ENCODE data around the gene CA5A. TPM values are rescaled to one million over a fixed set of nuclear protein-coding genes. Genes with fewer than 3 reads are reported as not detected.

Gene CA5A
- total and polyA plus RNA-seq, 9 of the 15 experiments (the other 6 are each of a cell fraction or from before 2014, with no cell fraction given): not detected

DNA sequence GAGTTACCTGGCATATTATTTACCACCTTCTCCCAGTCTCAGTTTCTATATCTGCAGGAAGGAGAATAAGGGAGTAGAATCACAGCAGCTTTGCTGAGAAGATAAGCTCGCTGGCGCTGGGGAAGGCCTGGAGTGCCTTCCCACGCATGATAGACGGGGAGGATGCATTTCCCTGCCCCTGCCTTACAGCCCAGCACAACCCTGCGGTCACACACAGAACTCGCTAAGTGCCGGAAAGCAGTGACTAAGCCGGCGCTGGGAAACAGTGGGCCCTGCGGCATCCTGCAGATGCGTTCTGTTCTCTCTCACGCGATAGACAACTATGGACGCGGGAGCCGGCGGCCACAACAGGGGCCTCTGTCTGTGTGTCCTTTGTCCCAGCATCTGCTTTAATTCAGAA, 4.8 kb downstream of the CA5A start (continued):
- TF ChIP-seq HES1 (IDR thresholded peaks at IDR 0.05; ENCODE audit: low read depth): peak; percentile 65; the same call in 1 of the 2 replicates
- TF ChIP-seq MYC (IDR thresholded peaks at IDR 0.05; ENCODE audit: low read depth, low read length): 0 out of 2 replicates have a peak, but pooled peaks have one; percentile 31
- TF ChIP-seq MYC (CRISPR knock-in tag; IDR thresholded peaks at IDR 0.05; ENCODE audit: borderline replicate concordance, low read depth): no peak
- TF ChIP-seq ZKSCAN1 (IDR thresholded peaks at IDR 0.05; ENCODE audit: low read depth, low read length): no peak
- TF ChIP-seq, protein P1, sequence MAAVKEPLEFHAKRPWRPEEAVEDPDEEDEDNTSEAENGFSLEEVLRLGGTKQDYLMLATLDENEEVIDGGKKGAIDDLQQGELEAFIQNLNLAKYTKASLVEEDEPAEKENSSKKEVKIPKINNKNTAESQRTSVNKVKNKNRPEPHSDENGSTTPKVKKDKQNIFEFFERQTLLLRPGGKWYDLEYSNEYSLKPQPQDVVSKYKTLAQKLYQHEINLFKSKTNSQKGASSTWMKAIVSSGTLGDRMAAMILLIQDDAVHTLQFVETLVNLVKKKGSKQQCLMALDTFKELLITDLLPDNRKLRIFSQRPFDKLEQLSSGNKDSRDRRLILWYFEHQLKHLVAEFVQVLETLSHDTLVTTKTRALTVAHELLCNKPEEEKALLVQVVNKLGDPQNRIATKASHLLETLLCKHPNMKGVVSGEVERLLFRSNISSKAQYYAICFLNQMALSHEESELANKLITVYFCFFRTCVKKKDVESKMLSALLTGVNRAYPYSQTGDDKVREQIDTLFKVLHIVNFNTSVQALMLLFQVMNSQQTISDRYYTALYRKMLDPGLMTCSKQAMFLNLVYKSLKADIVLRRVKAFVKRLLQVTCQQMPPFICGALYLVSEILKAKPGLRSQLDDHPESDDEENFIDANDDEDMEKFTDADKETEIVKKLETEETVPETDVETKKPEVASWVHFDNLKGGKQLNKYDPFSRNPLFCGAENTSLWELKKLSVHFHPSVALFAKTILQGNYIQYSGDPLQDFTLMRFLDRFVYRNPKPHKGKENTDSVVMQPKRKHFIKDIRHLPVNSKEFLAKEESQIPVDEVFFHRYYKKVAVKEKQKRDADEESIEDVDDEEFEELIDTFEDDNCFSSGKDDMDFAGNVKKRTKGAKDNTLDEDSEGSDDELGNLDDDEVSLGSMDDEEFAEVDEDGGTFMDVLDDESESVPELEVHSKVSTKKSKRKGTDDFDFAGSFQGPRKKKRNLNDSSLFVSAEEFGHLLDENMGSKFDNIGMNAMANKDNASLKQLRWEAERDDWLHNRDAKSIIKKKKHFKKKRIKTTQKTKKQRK (IDR thresholded peaks at IDR 0.05; ENCODE audit: borderline replicate concordance, low read depth, low read length): no peak
- no peak for TF ChIP-seq MYBL2 (IDR thresholded peaks at IDR 0.05; ENCODE audit: low read depth)
- TF ChIP-seq MYBL2 (CRISPR knock-in tag; IDR thresholded peaks at IDR 0.05; ENCODE audit: borderline replicate concordance): no peak
- no peak for TF ChIP-seq ZNF41 (CRISPR knock-in tag; conservative IDR thresholded peaks at IDR 0.05)
- no peak for TF ChIP-seq LEF1 (IDR thresholded peaks at IDR 0.05)
- TF ChIP-seq, protein P2, sequence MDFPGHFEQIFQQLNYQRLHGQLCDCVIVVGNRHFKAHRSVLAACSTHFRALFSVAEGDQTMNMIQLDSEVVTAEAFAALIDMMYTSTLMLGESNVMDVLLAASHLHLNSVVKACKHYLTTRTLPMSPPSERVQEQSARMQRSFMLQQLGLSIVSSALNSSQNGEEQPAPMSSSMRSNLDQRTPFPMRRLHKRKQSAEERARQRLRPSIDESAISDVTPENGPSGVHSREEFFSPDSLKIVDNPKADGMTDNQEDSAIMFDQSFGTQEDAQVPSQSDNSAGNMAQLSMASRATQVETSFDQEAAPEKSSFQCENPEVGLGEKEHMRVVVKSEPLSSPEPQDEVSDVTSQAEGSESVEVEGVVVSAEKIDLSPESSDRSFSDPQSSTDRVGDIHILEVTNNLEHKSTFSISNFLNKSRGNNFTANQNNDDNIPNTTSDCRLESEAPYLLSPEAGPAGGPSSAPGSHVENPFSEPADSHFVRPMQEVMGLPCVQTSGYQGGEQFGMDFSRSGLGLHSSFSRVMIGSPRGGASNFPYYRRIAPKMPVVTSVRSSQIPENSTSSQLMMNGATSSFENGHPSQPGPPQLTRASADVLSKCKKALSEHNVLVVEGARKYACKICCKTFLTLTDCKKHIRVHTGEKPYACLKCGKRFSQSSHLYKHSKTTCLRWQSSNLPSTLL (IDR thresholded peaks at IDR 0.05): no peak
- TF ChIP-seq RBM22 (IDR thresholded peaks at IDR 0.05; ENCODE audit: low read depth, low read length, poor library complexity, severe bottlenecking): no peak
- peak; percentile 54; the same call in 1 of the 2 replicates for TF ChIP-seq TEAD4 (IDR thresholded peaks at IDR 0.05; ENCODE audit: low read length)
- TF ChIP-seq TEAD4 (CRISPR knock-in tag; IDR thresholded peaks at IDR 0.05; ENCODE audit: borderline replicate concordance): no peak
- no peak for TF ChIP-seq ARHGAP35 (IDR thresholded peaks at IDR 0.05; ENCODE audit: partially characterized antibody)
- TF ChIP-seq HMBOX1 (IDR thresholded peaks at IDR 0.05): 0 out of 2 replicates have a peak, but pooled peaks have one; percentile 20
- TF ChIP-seq, protein P3, sequence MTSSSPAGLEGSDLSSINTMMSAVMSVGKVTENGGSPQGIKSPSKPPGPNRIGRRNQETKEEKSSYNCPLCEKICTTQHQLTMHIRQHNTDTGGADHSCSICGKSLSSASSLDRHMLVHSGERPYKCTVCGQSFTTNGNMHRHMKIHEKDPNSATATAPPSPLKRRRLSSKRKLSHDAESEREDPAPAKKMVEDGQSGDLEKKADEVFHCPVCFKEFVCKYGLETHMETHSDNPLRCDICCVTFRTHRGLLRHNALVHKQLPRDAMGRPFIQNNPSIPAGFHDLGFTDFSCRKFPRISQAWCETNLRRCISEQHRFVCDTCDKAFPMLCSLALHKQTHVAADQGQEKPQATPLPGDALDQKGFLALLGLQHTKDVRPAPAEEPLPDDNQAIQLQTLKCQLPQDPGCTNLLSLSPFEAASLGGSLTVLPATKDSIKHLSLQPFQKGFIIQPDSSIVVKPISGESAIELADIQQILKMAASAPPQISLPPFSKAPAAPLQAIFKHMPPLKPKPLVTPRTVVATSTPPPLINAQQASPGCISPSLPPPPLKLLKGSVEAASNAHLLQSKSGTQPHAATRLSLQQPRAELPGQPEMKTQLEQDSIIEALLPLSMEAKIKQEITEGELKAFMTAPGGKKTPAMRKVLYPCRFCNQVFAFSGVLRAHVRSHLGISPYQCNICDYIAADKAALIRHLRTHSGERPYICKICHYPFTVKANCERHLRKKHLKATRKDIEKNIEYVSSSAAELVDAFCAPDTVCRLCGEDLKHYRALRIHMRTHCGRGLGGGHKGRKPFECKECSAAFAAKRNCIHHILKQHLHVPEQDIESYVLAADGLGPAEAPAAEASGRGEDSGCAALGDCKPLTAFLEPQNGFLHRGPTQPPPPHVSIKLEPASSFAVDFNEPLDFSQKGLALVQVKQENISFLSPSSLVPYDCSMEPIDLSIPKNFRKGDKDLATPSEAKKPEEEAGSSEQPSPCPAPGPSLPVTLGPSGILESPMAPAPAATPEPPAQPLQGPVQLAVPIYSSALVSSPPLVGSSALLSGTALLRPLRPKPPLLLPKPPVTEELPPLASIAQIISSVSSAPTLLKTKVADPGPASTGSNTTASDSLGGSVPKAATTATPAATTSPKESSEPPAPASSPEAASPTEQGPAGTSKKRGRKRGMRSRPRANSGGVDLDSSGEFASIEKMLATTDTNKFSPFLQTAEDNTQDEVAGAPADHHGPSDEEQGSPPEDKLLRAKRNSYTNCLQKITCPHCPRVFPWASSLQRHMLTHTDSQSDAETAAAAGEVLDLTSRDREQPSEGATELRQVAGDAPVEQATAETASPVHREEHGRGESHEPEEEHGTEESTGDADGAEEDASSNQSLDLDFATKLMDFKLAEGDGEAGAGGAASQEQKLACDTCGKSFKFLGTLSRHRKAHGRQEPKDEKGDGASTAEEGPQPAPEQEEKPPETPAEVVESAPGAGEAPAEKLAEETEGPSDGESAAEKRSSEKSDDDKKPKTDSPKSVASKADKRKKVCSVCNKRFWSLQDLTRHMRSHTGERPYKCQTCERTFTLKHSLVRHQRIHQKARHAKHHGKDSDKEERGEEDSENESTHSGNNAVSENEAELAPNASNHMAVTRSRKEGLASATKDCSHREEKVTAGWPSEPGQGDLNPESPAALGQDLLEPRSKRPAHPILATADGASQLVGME (CRISPR knock-in tag; IDR thresholded peaks at IDR 0.05): no peak

Data from K562 (cell line).